Loucy (cell line): ENCODE results near the gene GTF2A1L.
"Not testable (repeated sequence)": the region's sequence is repeated elsewhere in the genome, so short reads cannot be mapped to it uniquely, and the experiment has no call there.

Source experiments
- H2AFZ ChIP-seq: fragments of 200-600 bp; sonication (generic); 2 replicates; pipeline ENCODE4 v1.6.0; 2016; ENCODE audit warnings: antibody characterized with exemption, mild to moderate bottlenecking, low read length, moderate library complexity
- H3F3A ChIP-seq: fragments of 200-600 bp; 2 replicates; pipeline ENCODE4 v1.6.0; 2016; ENCODE audit warnings: antibody characterized with exemption, low read depth, mild to moderate bottlenecking
- H3K27me3 ChIP-seq: fragments of 200-600 bp; sonication (generic); 2 replicates; pipeline ENCODE4 v1.6.1; 2014; ENCODE audit warnings: low read length, mild to moderate bottlenecking; ENCODE audit not compliant: insufficient read depth, poor library complexity, severe bottlenecking
- H3K36me3 ChIP-seq: fragments of 200-600 bp; sonication (generic); 2 replicates; pipeline ENCODE4 v1.6.1; 2016; ENCODE audit warnings: low read length; ENCODE audit not compliant: insufficient read depth
- H3K4me1 ChIP-seq: fragments of 200-600 bp; sonication (generic); 2 replicates; pipeline ENCODE4 v1.5.1; 2014; ENCODE audit warnings: low read length, mild to moderate bottlenecking; ENCODE audit not compliant: insufficient read depth, poor library complexity, severe bottlenecking
- H3K4me2 ChIP-seq: fragments of 200-600 bp; sonication (generic); 2 replicates; pipeline ENCODE4 v1.6.0; 2014; ENCODE audit warnings: antibody characterized with exemption, low read length, low read depth, mild to moderate bottlenecking; ENCODE audit not compliant: poor library complexity, severe bottlenecking
- H3K4me3 ChIP-seq: fragments of 200-600 bp; sonication (generic); 2 replicates; pipeline ENCODE4 v1.5.1; 2014; ENCODE audit warnings: low read length, mild to moderate bottlenecking, mixed read lengths; ENCODE audit not compliant: poor library complexity, severe bottlenecking
- H3K79me2 ChIP-seq: fragments of 200-600 bp; sonication (generic); 2 replicates; pipeline ENCODE4 v1.6.1; 2014; ENCODE audit warnings: low read length; ENCODE audit not compliant: insufficient read depth
- H3K9ac ChIP-seq: fragments of 200-600 bp; sonication (generic); 2 replicates; pipeline ENCODE4 v1.6.0; 2014; ENCODE audit warnings: mild to moderate bottlenecking, low read depth, low read length, moderate library complexity; ENCODE audit not compliant: poor library complexity, severe bottlenecking
- H3K9me2 ChIP-seq: fragments of 200-600 bp; sonication (generic); replicated peaks from 2 replicates; pipeline ENCODE4 v1.6.1; 2016; ENCODE audit warnings: low read depth, low read length, mixed read lengths
- H3K9me3 ChIP-seq: fragments of 200-600 bp; sonication (generic); 2 replicates; pipeline ENCODE4 v1.6.1; 2014; ENCODE audit warnings: mild to moderate bottlenecking, antibody characterized with exemption, low read length, low read depth; ENCODE audit not compliant: insufficient read depth
- H4K20me1 ChIP-seq: fragments of 200-600 bp; sonication (generic); 2 replicates; pipeline ENCODE4 v1.6.0; 2014; ENCODE audit warnings: antibody characterized with exemption, low read length, mild to moderate bottlenecking; ENCODE audit not compliant: insufficient read depth, poor library complexity, severe bottlenecking
- EZH2phosphoT487 ChIP-seq: fragments of 200-600 bp; IDR thresholded peaks from 2 replicates; pipeline ENCODE4 v1.6.1; 2018; ENCODE audit warnings: antibody characterized with exemption, mild to moderate bottlenecking, moderate library complexity, borderline replicate concordance
- TF ChIP-seq, protein P1 (sequence below): fragments of 200-600 bp; sonication (generic); conservative IDR thresholded peaks from 2 replicates; pipeline ENCODE4 v1.5.1; 2014; ENCODE audit warnings: mild to moderate bottlenecking, antibody characterized with exemption, low read length

The GTF2A1L gene

DNA sequence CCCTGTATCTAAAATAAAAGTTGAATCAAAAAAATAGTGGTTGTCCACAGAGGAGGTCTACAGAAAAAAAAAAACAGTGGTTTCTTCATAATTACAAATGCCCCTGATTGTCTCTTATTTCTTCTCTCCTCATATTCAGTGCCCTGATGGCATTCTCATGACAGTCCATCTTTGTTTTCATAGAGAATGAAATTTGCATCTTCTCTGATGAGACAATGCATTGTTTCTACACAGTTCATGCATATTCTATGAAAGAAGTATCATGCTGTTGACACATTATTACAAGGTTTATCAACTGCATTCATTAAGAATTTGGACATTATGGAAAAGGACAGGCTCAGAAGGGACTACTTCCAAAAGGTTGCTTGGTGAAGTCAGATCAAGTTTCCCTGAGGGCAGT lies 78.3 kb downstream of the GTF2A1L start:
- no peaks in the 10 kb centered on the region for H3F3A ChIP-seq
- no peak overlapping the region for H3K4me3 ChIP-seq
- no peak overlapping the region for H3K9ac ChIP-seq
- H2AFZ ChIP-seq, result no peak overlapping the region
- no peaks in the 10 kb centered on the region for H3K36me3 ChIP-seq
- no peak for TF ChIP-seq EZH2phosphoT487
- TF ChIP-seq, protein P1, sequence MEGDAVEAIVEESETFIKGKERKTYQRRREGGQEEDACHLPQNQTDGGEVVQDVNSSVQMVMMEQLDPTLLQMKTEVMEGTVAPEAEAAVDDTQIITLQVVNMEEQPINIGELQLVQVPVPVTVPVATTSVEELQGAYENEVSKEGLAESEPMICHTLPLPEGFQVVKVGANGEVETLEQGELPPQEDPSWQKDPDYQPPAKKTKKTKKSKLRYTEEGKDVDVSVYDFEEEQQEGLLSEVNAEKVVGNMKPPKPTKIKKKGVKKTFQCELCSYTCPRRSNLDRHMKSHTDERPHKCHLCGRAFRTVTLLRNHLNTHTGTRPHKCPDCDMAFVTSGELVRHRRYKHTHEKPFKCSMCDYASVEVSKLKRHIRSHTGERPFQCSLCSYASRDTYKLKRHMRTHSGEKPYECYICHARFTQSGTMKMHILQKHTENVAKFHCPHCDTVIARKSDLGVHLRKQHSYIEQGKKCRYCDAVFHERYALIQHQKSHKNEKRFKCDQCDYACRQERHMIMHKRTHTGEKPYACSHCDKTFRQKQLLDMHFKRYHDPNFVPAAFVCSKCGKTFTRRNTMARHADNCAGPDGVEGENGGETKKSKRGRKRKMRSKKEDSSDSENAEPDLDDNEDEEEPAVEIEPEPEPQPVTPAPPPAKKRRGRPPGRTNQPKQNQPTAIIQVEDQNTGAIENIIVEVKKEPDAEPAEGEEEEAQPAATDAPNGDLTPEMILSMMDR, result no peak
- no peak overlapping the region for H3K4me2 ChIP-seq
- H3K9me3 ChIP-seq, result no peaks in the 10 kb centered on the region
- no peaks in the 10 kb centered on the region for H3K9me2 ChIP-seq
- no peaks in the 10 kb centered on the region for H3K27me3 ChIP-seq
- no peaks in the 10 kb centered on the region for H3K79me2 ChIP-seq
- no peaks in the 10 kb centered on the region for H3K4me1 ChIP-seq
- no peaks in the 10 kb centered on the region for H4K20me1 ChIP-seq

DNA sequence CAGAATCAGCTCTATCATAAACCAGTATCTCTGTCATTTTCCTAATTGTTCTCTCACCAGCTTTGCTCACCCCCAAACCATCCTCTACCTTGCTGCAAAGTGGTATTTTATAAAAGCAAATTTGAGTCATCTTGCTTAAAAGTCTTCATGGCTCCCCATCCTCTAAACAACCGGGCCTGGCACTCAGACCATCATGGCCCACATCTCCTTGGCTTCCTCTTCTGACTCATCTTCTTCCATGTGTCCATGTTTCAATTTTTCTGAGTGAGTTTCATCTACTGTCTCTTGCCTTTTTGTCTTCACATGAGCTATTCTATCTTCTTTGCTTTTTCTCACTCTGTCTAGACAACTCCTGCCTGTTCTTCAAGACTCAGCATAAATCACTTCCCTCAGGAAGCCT lies 79.2 kb downstream of the GTF2A1L start:
- H2AFZ ChIP-seq, result no peak overlapping the region
- H3K4me1 ChIP-seq, result no peaks in the 10 kb centered on the region
- H3K36me3 ChIP-seq, result no peaks in the 10 kb centered on the region
- H3K9me3 ChIP-seq, result no peaks in the 10 kb centered on the region
- no peaks in the 10 kb centered on the region for H4K20me1 ChIP-seq
- TF ChIP-seq EZH2phosphoT487, result no peak
- TF ChIP-seq, protein P1, result no peak
- H3K27me3 ChIP-seq, result no peaks in the 10 kb centered on the region
- no peaks in the 10 kb centered on the region for H3K9me2 ChIP-seq
- H3K4me2 ChIP-seq, result no peak overlapping the region
- H3K9ac ChIP-seq, result no peak overlapping the region
- no peak overlapping the region for H3K4me3 ChIP-seq
- H3K79me2 ChIP-seq, result no peaks in the 10 kb centered on the region
- no peaks in the 10 kb centered on the region for H3F3A ChIP-seq

DNA sequence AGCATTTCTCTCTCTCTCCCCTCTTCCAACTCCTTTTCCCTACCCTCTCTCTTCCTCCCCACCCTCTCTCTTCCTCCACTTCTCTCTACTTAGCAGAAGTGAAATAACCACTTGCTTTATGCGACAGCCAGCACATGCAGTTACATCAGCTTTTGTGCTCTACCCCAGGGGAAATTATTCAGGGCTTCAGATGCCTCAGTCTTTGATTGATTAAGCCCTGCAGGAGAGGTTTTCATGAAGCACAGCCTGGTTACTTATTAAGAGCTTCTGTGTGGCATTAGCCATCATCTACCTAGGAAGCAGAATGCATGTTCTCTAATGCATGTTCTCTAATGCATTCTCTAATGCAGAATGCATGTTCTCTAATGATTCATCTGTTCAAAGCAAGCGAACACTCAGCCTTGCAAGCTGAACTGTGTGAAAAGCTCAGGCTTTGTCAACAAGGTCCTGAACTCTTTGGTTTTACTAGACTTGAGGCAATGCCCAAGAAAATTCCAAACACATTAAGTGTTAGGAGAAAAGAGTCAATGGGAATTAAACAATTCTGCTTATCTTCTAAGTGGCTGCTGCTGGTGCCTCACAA lies 81.8 kb downstream of the GTF2A1L start:
- Histone ChIP-seq H3K9me3 (no peaks in the 10 kb centered on the region), H3K4me3 (no peak overlapping the region), H3K4me1 (no peaks in the 10 kb centered on the region), H3K4me2 (no peak overlapping the region), H3K36me3 (no peaks in the 10 kb centered on the region), H3K9ac (no peak overlapping the region), H3K79me2 (no peaks in the 10 kb centered on the region), H3K9me2 (no peaks in the 10 kb centered on the region), H2AFZ (no peak overlapping the region), H3K27me3 (no peaks in the 10 kb centered on the region), H4K20me1 (no peaks in the 10 kb centered on the region), H3F3A (no peaks in the 10 kb centered on the region)
- TF ChIP-seq, protein P1, result no peak
- TF ChIP-seq EZH2phosphoT487, result no peak

DNA sequence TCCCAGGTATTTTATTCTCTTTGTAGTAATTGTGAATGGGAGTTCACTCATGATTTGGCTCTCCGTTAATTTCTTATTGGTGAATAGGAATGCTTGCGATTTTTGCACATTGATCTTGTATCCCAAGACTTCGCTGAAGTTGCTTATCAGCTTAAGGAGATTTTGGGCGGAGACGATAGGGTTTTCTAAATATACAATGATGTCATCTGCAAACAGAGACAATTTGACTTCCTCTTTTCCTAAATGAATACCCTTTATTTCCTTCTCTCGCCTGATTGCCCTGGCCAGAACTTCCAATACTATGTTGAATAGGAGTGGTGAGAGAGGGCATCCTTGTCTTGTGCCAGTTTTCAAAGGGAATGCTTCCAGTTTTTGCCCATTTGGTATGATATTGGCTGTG lies 86.0 kb downstream of the GTF2A1L start:
- H4K20me1 ChIP-seq, result not testable (repeated sequence)

More for the DNA sequence above, 86.0 kb downstream of the GTF2A1L start:
- H3F3A ChIP-seq, H3K36me3 ChIP-seq, H3K27me3 ChIP-seq, H3K9ac ChIP-seq, H3K9me2 ChIP-seq, H2AFZ ChIP-seq, H3K4me2 ChIP-seq, H3K4me3 ChIP-seq, H3K4me1 ChIP-seq, H3K79me2 ChIP-seq, H3K9me3 ChIP-seq: not testable (repeated sequence)
